Tibial nerve (tissue), 4 donors: Measurements from ENCODE around the gene ACTL10. TPM values are rescaled to one million over a fixed set of nuclear protein-coding genes. Genes with fewer than 3 reads are reported as not detected.

Experiments used
- DNase-seq, 2 donors: peaks; one replicate each; pipeline ENCODE4 v3.0.0-alpha.2; 2019; ENCODE audit warnings: low spot score in 2 of 2
- H3K27ac ChIP-seq, 4 donors: fragments of 200-600 bp; sonication (generic) in 3 of 4; one replicate each; pipeline ENCODE4 v1.5.1; 2017 to 2019; ENCODE audit warnings: mild to moderate bottlenecking in 1 of 4
- H3K27me3 ChIP-seq, 2 donors: fragments of 200-600 bp; sonication (generic) in 1 of 2; one replicate each; pipeline versions ENCODE4 v1.5.1 to v1.6.0; 2017 to 2019
- H3K36me3 ChIP-seq, 3 donors: fragments of 200-600 bp; sonication (generic); one replicate each; pipeline ENCODE4 v1.5.1; 2018 to 2019
- H3K4me1 ChIP-seq, 4 donors: fragments of 200-600 bp; sonication (generic) in 3 of 4; one replicate each; pipeline ENCODE4 v1.5.1; 2017 to 2019
- H3K4me3 ChIP-seq, 4 donors: fragments of 200-600 bp; sonication (generic) in 3 of 4; one replicate each; pipeline ENCODE4 v1.5.1; 2017 to 2019; ENCODE audit warnings: mild to moderate bottlenecking in 1 of 4, moderate library complexity in 1 of 4
- H3K9me3 ChIP-seq, 4 donors: fragments of 200-600 bp; sonication (generic) in 3 of 4; one replicate each; pipeline ENCODE4 v1.5.1; 2017 to 2019
- CTCF ChIP-seq, 5 experiments: fragments of 200-600 bp in 3 of 5; fragments of 450-650 bp in 2 of 5; sonication (generic) in 3 of 5; IDR thresholded peaks; one replicate each; pipeline ENCODE4 v1.5.1; 2016 to 2019; ENCODE audit warnings: antibody characterized with exemption in 5 of 5, mild to moderate bottlenecking in 3 of 5, moderate library complexity in 2 of 5
- EP300 ChIP-seq, 2 donors: sonication (generic); formaldehyde crosslinking; IDR thresholded peaks; one replicate each; pipeline ENCODE4 v1.6.1; 2017; ENCODE audit warnings: antibody characterized with exemption in 2 of 2, mild to moderate bottlenecking in 1 of 2
- POLR2A ChIP-seq, 2 donors: fragments of 450-650 bp; IDR thresholded peaks; one replicate each; pipeline ENCODE4 v1.6.1; 2017; ENCODE audit warnings: antibody characterized with exemption in 2 of 2, mild to moderate bottlenecking in 2 of 2, moderate library complexity in 2 of 2
- WGBS, 2 donors: methylation state at CpG; one replicate each; pipeline ENCODE4 v1.1.5; 2018; 5-methylcytosine and 5-hydroxymethylcytosine counted together
- total RNA-seq, 4 donors: library from RNA; depleted of rRNA; stranded (reverse); fragments of >200 nt; gene quantifications; one replicate each; pipeline ENCODE4 v1.1.0, GENCODE V29; 2016

ACTL10 gene
- total RNA-seq, 4 donors from 2014 or later = 1.1 to 4.3 (median 3.8) TPM

DNA sequence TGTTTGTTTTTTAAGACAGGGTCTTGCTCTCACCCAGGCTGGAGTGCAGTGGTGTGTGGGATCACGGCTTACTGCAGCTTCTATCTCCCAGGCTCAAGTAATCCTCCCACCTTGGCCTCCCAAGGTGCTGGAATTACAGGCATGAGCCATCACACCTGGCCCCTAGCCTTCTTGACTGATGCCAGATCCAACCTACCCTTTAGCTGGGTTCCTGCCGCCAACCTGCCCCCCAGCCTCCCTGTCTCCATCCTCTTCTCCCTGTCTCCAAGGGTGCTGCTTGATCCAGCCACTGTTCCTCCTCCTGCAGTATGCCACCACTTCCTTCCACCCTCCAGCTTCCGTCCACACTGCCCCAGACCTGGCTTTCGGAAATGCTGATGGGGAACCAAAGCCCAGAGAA is 7.8 kb upstream of the ACTL10 start:
- 92 to 97% methylated on average over 4 of the region's 4 CpGs for WGBS, 2 donors
- Histone ChIP-seq H3K36me3 (peaks cover 0 to 46% (median 0%) of the 10 kb centered on the region in 3 donors), H3K4me3 (no peak overlapping the region), H3K9me3 (no peaks in the 10 kb centered on the region), H3K4me1 (peaks cover 0 to 12% (median 0%) of the 10 kb centered on the region in 4 donors), H3K27me3 (no peaks in the 10 kb centered on the region), H3K27ac (no peak overlapping the region)
- TF ChIP-seq CTCF (IDR thresholded peaks at IDR 0.05) (no peak), POLR2A (IDR thresholded peaks at IDR 0.05) (no peak), EP300 (IDR thresholded peaks at IDR 0.05) (no peak)
- DNase-seq = no peak

DNA sequence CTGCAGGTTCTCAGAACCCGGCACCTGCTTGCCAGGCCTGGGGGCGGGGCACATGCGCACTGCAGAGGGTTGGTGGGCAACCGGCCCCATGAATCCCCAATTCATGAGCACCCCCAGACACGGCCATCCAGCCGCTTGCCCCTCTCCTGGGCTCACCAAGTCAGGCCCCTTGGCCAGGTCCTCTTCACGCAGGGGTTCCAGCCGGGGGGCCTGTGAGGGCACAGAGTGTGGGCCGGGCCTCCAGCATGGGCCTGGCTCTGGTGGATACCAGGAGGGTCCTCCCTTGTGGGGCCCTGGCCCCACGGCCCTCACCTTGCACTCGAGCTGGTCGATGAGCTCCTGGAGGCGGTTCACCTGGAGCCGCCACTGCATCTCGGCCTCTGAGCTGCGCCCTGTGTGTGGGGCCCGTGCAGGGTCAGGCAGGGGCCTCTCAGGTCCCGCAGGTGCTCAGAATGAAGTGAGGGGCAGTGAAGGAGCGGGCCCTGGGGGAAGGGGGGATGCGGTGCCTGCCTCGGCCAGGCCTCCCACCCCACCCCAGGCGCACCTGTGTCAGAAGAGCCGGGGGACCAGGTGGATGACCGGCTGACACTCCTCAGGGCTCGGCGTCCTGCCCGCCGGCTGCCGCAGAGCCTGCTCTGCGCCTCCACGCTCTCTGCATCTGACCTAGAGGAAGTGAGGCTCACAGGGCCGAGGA is 7.3 kb upstream of the ACTL10 start:
- Histone ChIP-seq H3K9me3 (no peaks in the 10 kb centered on the region), H3K4me1 (peaks cover 0 to 18% (median 3%) of the 10 kb centered on the region in 4 donors), H3K27ac (no peak overlapping the region), H3K36me3 (peaks cover 0 to 46% (median 0%) of the 10 kb centered on the region in 3 donors), H3K27me3 (no peaks in the 10 kb centered on the region), H3K4me3 (no peak overlapping the region)
- WGBS, 2 donors = 93 to 95% methylated on average over 25 to 32 of the region's 32 CpGs
- TF ChIP-seq POLR2A (IDR thresholded peaks at IDR 0.05) (no peak), CTCF (IDR thresholded peaks at IDR 0.05) (no peak), EP300 (IDR thresholded peaks at IDR 0.05) (no peak)
- no peak for DNase-seq

DNA sequence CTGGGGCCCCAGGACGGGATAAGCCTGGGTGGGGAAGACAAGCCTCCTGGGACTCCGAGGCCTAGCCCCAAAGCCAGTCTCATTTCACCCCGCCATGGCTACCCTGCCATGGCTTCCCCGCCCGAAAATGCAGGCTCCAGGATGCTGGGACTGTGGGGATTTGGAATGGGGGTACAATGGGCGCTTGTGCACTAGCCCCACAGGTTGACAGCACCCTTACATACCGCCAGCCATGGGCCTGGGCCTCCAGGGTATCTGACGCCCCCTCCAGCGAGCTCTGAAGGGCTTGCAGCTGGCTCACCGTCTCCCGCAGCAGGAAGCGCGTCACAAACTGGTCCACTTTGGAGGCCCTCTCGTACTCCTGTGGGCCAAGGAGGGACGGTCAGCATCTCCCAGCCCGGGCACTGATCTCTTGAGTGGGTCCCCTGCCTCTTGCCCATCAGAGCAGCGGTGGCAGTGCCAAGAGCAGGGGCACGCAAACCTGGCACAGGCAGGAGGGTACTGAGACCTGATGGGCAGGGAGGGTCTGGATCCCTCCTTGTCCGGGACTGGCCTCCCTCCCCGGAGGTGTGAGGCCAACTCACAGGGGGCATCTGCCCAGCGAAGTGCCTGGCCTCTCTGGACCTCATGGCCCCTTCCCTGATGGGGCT is 6.6 kb upstream of the ACTL10 start:
- Histone ChIP-seq H3K27me3 (no peaks in the 10 kb centered on the region), H3K4me3 (no peak overlapping the region), H3K27ac (no peak overlapping the region), H3K9me3 (no peaks in the 10 kb centered on the region), H3K36me3 (peaks cover 0 to 46% (median 0%) of the 10 kb centered on the region in 3 donors), H3K4me1 (peaks cover 0 to 24% (median 3%) of the 10 kb centered on the region in 4 donors)
- DNase-seq = no peak
- no peak for TF ChIP-seq POLR2A (IDR thresholded peaks at IDR 0.05)
- no peak for TF ChIP-seq EP300 (IDR thresholded peaks at IDR 0.05)
- WGBS, 2 donors = 90 to 94% methylated on average over 13 to 19 of the region's 21 CpGs

DNA sequence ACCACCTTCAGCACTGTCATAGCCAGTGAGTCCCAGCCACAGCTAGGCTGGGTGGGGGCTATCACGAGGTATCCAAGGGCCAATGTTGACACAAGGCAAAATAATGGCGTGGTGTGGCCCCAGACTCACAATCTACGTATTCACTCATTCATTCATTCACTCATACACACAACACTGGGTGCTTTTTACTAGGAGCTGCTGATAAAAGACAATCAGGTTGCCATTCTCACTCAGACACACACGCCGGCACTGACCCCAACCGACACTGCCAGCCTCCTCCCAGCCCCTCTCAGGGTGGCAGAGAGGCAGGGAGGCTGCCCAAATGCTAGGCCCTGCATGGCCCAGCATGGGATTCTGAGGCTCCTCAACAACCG is 6.1 kb upstream of the ACTL10 start:
- DNase-seq = no peak
- no peaks in the 10 kb centered on the region for H3K27me3 ChIP-seq

DNA sequence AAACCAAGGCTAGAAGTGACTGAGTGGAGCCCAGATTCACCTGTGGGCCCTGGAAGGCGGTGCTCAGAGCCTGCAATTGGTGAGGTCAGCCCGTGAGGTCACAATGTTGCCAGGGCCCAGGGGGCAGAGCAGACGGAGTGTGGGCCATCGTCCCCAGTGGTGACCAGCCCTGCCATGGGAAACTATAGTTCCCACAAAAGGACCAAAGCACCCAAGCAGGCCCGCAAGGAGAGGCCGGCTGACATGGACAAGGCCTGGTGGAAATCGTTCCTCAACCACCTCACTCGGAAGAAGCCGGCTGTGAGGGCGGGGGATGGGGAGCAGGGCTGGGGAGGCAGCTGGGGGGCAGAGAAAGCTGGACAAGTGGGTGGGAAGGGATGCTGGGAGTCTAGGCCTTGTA is 4.6 kb upstream of the ACTL10 start, which contains the start of gene C20orf144:
Gene C20orf144, plus strand, starts transcription at position 156 of the 400 bp plus-strand sequence. Its CDS starts 19 bp downstream, at position 175.
- no peak for DNase-seq
- WGBS, 2 donors = 93 to 95% methylated on average over 10 of the region's 10 CpGs

More for the DNA sequence above, 6.1 kb upstream of the ACTL10 start:
- H3K4me3 ChIP-seq = no peak overlapping the region
- H3K36me3 ChIP-seq = peaks cover 0 to 46% (median 0%) of the 10 kb centered on the region in 3 donors
- no peak overlapping the region for H3K27ac ChIP-seq
- 78 to 92% methylated on average over 7 of the region's 7 CpGs for WGBS, 2 donors
- TF ChIP-seq EP300 (IDR thresholded peaks at IDR 0.05) = no peak
- no peak for TF ChIP-seq POLR2A (IDR thresholded peaks at IDR 0.05)
- TF ChIP-seq CTCF (IDR thresholded peaks at IDR 0.05) = no peak
- no peaks in the 10 kb centered on the region for H3K9me3 ChIP-seq
- peaks cover 0 to 24% (median 3%) of the 10 kb centered on the region in 4 donors for H3K4me1 ChIP-seq

More for the DNA sequence above, 4.6 kb upstream of the ACTL10 start, which contains the start of gene C20orf144:
- TF ChIP-seq POLR2A (IDR thresholded peaks at IDR 0.05) (no peak), EP300 (IDR thresholded peaks at IDR 0.05) (no peak), CTCF (IDR thresholded peaks at IDR 0.05) (no peak)
- Histone ChIP-seq H3K4me1 (peaks cover 0 to 37% (median 9%) of the 10 kb centered on the region in 4 donors), H3K36me3 (peaks cover 0 to 34% (median 0%) of the 10 kb centered on the region in 3 donors), H3K9me3 (no peaks in the 10 kb centered on the region), H3K27ac (peak within 1 kb of the TSS; percentile 71 to 94 (median 92)), H3K4me3 (peak within 1 kb of the TSS; percentile 56 to 93 (median 66)), H3K27me3 (no peaks in the 10 kb centered on the region)
